AG10803 (cell line): ENCODE measurements around the gene BPTF.

ENCODE experiments used
- DNase-seq: peaks from one replicate; pipeline ENCODE4 v3.0.0; 2010; ENCODE audit warnings: low read depth
- H3K4me3 ChIP-seq: 2 replicates; pipeline ENCODE4 v1.5.1; 2011; ENCODE audit warnings: mild to moderate bottlenecking, low read length, control low read depth
- TF ChIP-seq, protein P1 (sequence below): conservative IDR thresholded peaks from 2 replicates; pipeline ENCODE4 v1.5.1; 2011; ENCODE audit warnings: mild to moderate bottlenecking, low read length, control low read depth, inconsistent platforms

BPTF gene

DNA sequence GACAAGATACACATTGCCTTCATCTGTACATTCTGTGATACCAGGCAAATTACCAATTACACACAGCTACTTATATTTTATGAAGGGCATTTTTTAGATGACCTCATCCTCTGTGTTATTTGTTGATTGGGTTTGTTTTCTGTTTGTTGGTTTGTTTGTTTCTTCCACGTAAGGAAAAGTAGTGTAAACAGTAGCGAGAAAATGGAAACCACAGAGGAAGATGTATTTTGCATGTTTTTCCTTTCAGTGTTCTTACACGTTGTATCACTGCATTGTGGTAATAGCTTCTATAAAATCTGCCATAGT lies 158.0 kb downstream of the BPTF start:
- DNase-seq = no peak
- TF ChIP-seq, protein P1, sequence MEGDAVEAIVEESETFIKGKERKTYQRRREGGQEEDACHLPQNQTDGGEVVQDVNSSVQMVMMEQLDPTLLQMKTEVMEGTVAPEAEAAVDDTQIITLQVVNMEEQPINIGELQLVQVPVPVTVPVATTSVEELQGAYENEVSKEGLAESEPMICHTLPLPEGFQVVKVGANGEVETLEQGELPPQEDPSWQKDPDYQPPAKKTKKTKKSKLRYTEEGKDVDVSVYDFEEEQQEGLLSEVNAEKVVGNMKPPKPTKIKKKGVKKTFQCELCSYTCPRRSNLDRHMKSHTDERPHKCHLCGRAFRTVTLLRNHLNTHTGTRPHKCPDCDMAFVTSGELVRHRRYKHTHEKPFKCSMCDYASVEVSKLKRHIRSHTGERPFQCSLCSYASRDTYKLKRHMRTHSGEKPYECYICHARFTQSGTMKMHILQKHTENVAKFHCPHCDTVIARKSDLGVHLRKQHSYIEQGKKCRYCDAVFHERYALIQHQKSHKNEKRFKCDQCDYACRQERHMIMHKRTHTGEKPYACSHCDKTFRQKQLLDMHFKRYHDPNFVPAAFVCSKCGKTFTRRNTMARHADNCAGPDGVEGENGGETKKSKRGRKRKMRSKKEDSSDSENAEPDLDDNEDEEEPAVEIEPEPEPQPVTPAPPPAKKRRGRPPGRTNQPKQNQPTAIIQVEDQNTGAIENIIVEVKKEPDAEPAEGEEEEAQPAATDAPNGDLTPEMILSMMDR = no peak
- no peak overlapping the region for H3K4me3 ChIP-seq

DNA sequence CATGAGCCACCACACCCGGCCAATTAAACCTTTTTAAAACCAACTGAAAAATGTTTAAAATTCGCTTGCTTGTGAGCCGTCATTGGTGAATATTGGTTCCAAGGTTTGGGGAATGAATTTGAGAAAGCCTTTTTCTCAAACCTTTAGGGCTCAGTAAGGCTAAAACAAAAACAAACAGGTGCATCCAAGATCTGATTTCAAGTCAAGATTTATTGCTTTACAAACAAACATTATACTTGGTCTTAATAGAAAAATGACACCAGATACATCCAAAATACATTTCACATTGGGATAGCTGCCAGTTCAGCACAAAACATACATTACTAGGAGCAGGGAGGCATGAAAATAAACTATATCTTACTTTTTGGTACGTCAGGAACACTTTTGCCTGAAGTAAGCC lies 165.6 kb downstream of the BPTF start:
- no peak overlapping the region for H3K4me3 ChIP-seq
- DNase-seq = no peak
- TF ChIP-seq, protein P1 = no peak

DNA sequence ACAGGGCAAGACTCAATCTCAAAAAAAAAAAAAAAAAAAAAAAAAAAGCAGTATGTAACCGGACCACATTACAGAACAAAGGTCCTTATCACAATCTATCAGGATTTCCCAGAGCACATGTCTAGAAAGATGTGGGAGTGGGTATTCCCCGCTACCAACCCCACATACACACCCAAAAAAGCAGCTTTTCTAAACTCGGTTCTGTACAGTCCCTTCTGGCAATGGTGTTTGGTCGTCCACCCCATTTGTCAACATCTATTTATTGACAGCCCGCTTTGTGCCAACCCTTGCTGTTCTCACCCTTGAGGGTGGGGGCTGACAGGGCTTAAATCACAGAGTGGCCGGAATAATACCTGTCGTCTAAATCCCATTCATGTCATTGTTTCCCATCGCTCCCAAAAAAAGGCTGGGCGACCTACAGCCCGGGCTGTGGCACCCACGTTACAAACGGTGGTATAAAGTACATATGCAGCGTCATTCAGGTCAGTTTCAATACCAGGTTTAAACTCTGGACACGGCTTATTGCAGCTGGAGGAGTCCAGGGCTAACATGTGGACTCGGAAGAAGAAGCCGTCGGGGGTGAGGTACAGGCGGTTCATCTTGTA lies 167.3 kb downstream of the BPTF start:
- no peak for DNase-seq
- TF ChIP-seq, protein P1 = no peak
- peak overlapping the region; percentile 75 for H3K4me3 ChIP-seq

DNA sequence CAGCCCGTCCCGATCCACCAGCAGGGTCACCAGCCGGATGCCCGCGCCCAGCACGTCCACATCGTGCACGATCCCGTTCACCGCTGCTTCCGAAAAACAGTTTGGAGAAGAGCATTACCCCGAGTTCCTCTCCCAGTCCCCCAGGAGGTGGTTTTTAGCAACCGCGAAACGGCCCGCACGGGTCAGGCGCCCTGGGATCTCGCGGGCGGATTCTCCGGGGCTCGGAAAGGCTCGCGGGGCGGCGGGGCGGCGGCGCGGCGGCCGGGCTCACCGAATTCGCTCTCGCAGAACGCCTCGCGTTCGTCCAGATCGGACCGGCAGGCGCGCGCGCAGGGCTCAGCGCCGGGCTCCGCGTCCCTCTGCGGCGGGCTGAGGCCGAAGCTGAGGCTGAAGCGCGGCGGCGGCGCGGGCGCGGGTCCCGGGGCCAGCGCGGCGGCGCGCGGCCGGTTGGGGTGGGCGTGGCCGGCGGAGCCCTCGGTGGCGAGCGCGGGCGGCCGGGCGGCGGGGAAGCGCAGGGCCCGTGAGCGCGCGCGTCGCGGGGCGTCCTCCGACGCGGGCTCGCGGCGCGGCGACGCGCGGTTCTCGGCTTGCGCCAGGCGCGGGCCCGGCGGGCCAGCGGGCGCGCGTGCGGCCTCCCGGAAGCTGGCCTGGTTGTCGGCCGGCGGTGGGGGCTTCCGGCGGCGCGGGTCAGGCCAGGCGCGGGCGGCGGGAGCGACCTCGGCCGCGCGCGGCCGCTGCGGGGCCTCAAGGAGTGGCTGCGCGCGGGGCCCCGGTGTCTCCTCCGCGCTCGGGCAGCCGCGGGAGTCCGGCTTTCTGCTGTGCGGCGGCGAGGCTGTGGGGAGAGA lies 168.1 kb downstream of the BPTF start:
- peak; percentile 85 for DNase-seq
- TF ChIP-seq, protein P1 = peak; percentile 23
- peak overlapping the region; percentile 82 for H3K4me3 ChIP-seq

DNA sequence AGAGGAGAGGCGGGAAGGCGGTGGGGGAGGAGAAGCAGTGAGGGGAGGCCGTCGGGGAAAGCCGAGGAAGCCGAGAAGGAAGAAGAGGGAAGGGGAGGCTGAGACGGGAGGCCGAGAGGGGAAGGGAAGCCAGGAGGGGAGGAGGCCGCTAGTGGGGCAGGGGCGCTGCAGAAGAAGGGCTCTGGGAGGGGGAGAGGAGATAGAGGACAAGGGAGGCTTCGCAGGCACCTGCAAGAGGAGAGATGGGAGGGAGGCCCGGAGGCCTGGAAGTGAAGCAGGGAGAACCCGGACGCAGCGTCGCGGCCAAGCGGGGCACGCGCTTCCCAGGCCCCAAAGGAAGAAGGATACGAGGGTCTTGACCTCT lies 168.7 kb downstream of the BPTF start:
- H3K4me3 ChIP-seq = peak overlapping the region; percentile 82
- DNase-seq = no peak
- TF ChIP-seq, protein P1 = no peak

DNA sequence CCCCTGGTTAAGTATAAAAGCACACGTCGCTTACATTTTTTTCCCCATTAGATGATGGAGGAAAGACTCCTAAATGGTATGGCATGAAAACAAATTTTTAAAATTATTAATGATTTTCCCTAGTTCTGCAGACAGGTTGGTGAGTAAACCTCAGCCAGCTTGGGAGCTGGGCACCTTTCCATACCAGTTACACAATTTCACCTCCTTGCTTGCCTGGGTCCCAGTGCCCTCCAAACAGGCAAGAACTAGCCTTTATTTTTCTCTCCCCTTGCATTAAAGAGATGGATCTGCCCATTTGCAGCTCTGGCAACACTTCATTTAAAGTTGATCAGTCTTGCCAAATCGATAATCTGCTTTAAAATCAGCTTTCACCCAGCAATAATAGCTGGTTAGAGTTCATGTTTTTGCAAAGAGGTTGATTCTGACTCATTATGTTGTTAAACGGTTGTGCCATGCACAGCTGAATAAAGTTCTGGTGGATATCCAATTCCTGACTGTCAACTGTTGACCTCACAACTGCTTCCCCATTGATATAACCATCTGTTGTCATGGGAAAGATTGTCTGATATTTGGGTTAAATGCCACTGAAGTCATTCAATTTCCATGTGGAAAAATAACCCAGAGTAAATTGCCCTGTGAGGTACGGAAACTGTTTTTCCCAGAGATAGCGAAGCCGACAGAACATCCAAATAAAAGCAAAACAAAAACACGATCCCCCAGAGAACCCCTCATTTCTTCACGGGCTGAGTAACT lies 169.7 kb downstream of the BPTF start:
- TF ChIP-seq, protein P1 = no peak
- DNase-seq = peak; percentile 87
- peak overlapping the region; percentile 64 for H3K4me3 ChIP-seq
